MM.1S (cell line): ENCODE measurements around the gene PLEKHA1.

Source experiments
- DNase-seq: peaks from one replicate; pipeline ENCODE4 v3.0.0-alpha.2; 2015
- H2AFZ ChIP-seq: fragments of 300-600 bp; sonication (generic); 2 replicates; pipeline ENCODE4 v1.6.0; 2016; ENCODE audit warnings: antibody characterized with exemption, low read length
- H3F3A ChIP-seq: fragments of 300-600 bp; sonication (generic); 2 replicates; pipeline ENCODE4 v1.6.1; 2016; ENCODE audit warnings: mild to moderate bottlenecking, antibody characterized with exemption, low read length, moderate library complexity, mixed read lengths; ENCODE audit not compliant: insufficient read depth
- H3K27ac ChIP-seq: fragments of 300-600 bp; sonication (generic); 2 replicates; pipeline ENCODE4 v1.5.1; 2016; ENCODE audit warnings: mild to moderate bottlenecking, low read length
- H3K27me3 ChIP-seq: fragments of 300-600 bp; sonication (generic); replicated peaks from 2 replicates; pipeline ENCODE4 v1.6.0; 2016; ENCODE audit warnings: low read length; ENCODE audit not compliant: insufficient read depth
- H3K36me3 ChIP-seq: fragments of 300-600 bp; sonication (generic); replicated peaks from 2 replicates; pipeline ENCODE4 v1.6.1; 2016; ENCODE audit warnings: mild to moderate bottlenecking, low read length, mixed read lengths; ENCODE audit not compliant: insufficient read depth
- H3K4me1 ChIP-seq: fragments of 300-600 bp; sonication (generic); 2 replicates; pipeline ENCODE4 v1.6.1; 2016; ENCODE audit warnings: low read length, mixed read lengths
- H3K4me2 ChIP-seq: fragments of 300-600 bp; sonication (generic); 2 replicates; pipeline ENCODE4 v1.6.0; 2016; ENCODE audit warnings: low read depth, low read length
- H3K4me3 ChIP-seq: fragments of 300-600 bp; sonication (generic); 2 replicates; pipeline ENCODE4 v1.5.1; 2016; ENCODE audit warnings: low read length, mixed read lengths
- H3K79me2 ChIP-seq: fragments of 300-600 bp; sonication (generic); 2 replicates; pipeline ENCODE4 v1.6.1; 2016; ENCODE audit warnings: mixed run types, low read length, mixed read lengths
- H3K9ac ChIP-seq: fragments of 300-600 bp; sonication (generic); 2 replicates; pipeline ENCODE4 v1.6.1; 2016; ENCODE audit warnings: low read length, mixed read lengths
- H3K9me2 ChIP-seq: fragments of 300-600 bp; sonication (generic); replicated peaks from 2 replicates; pipeline ENCODE4 v1.6.1; 2016; ENCODE audit warnings: mild to moderate bottlenecking, low read length, mixed read lengths; ENCODE audit not compliant: insufficient read depth
- H3K9me3 ChIP-seq: fragments of 300-600 bp; sonication (generic); replicated peaks from 2 replicates; pipeline ENCODE4 v1.6.1; 2016; ENCODE audit warnings: mild to moderate bottlenecking, low read length, mixed read lengths; ENCODE audit not compliant: insufficient read depth
- H4K20me1 ChIP-seq: fragments of 300-600 bp; sonication (generic); 2 replicates; pipeline ENCODE4 v1.6.1; 2016; ENCODE audit warnings: mild to moderate bottlenecking, low read length, moderate library complexity, mixed read lengths; ENCODE audit not compliant: insufficient read depth
- CTCF ChIP-seq: fragments of 300-600 bp; sonication (generic); IDR thresholded peaks from 2 replicates; pipeline ENCODE4 v1.5.1; 2016; ENCODE audit warnings: antibody characterized with exemption, low read length, mixed read lengths
- EZH2 ChIP-seq: fragments of 300-600 bp; sonication (generic); optimal IDR thresholded peaks from 2 replicates; pipeline ENCODE3; 2017; ENCODE audit warnings: low read depth, mild to moderate bottlenecking, antibody characterized with exemption, low read length, mixed read lengths
- EZH2phosphoT487 ChIP-seq: fragments of 300-600 bp; sonication (generic); IDR thresholded peaks from 2 replicates; pipeline ENCODE4 v1.6.1; 2018; ENCODE audit warnings: antibody characterized with exemption, low read length

PLEKHA1 gene

GRCh38 chr10:122480146-122480833, 105.8 kb downstream of the PLEKHA1 start:
- H3K4me3 ChIP-seq = no peak overlapping the region
- no peaks in the 10 kb centered on the region for H3K4me1 ChIP-seq
- no peak overlapping the region for H3K27ac ChIP-seq
- no peaks in the 10 kb centered on the region for H3F3A ChIP-seq
- H3K9me2 ChIP-seq = no peaks in the 10 kb centered on the region
- no peaks in the 10 kb centered on the region for H4K20me1 ChIP-seq
- H3K4me2 ChIP-seq = no peak overlapping the region
- H3K27me3 ChIP-seq = no peaks in the 10 kb centered on the region; the same call in 1 of the 2 replicates
- no peaks in the 10 kb centered on the region for H3K36me3 ChIP-seq
- H3K79me2 ChIP-seq = no peaks in the 10 kb centered on the region
- no peaks in the 10 kb centered on the region for H3K9me3 ChIP-seq
- no peak overlapping the region for H3K9ac ChIP-seq
- no peak overlapping the region for H2AFZ ChIP-seq
- no peak for TF ChIP-seq CTCF
- TF ChIP-seq EZH2 = no peak
- no peak for TF ChIP-seq EZH2phosphoT487
- no peak for DNase-seq

GRCh38 chr10:122481296-122482056, 107.0 kb downstream of the PLEKHA1 start:
- Histone ChIP-seq H3K79me2 (no peaks in the 10 kb centered on the region), H3K4me2 (no peak overlapping the region), H4K20me1 (no peaks in the 10 kb centered on the region), H3K9me3 (no peaks in the 10 kb centered on the region), H3K4me3 (no peak overlapping the region), H3K4me1 (no peaks in the 10 kb centered on the region), H3K36me3 (no peaks in the 10 kb centered on the region), H3K27ac (no peak overlapping the region), H3K27me3 (no peaks in the 10 kb centered on the region), H2AFZ (no peak overlapping the region), H3F3A (no peaks in the 10 kb centered on the region), H3K9ac (no peak overlapping the region), H3K9me2 (no peaks in the 10 kb centered on the region)
- no peak for TF ChIP-seq CTCF
- TF ChIP-seq EZH2phosphoT487 = no peak
- TF ChIP-seq EZH2 = no peak
- no peak for DNase-seq
